HepG2 (cell line): ENCODE results near the gene HP1BP3. TPM values are rescaled to one million over a fixed set of nuclear protein-coding genes. Genes with fewer than 3 reads are reported as not detected.

ENCODE experiments used
- ATAC-seq: fragments of 200-7000 bp; cut with Tn5 transposase; 3 replicates; pipeline ENCODE4 v1.9.1; 2020; ENCODE audit warnings: mild to moderate bottlenecking, moderate library complexity
- BruUV-seq: library from RNA; stranded (reverse); fragments of 400-500 nt; replicated peaks from 2 replicates; lab custom pipeline; 2021; lab: Mats Ljungman, UMichigan
- CTCF ChIA-PET: fragments of 300-600 bp; formaldehyde crosslinking; extraction: SDS; loops from one replicate; lab custom pipeline; 2021; ENCODE audit warnings: low total read pairs, inconsistent platforms, low intra/inter-chr PET ratio; lab: Yijun Ruan, JAX
- POLR2A ChIA-PET: fragments of 350-600 bp; sonication (Branson Sonifier 250); formaldehyde crosslinking; loops from one replicate; lab custom pipeline; 2020; ENCODE audit warnings: antibody characterized with exemption, inconsistent platforms; lab: Yijun Ruan, JAX
- DNase-seq: peaks from one replicate; pipeline ENCODE4 v3.0.0-alpha.2; 2015; ENCODE audit warnings: low spot score
- FAIRE-seq: peaks from 3 replicates; lab custom pipeline; 2011; peaks lifted over from hg19 to GRCh38; lab: Jason Lieb, UNC
- H2AFZ ChIP-seq: one replicate; pipeline ENCODE4 v1.6.1; 2011; ENCODE audit warnings: low read length, inconsistent platforms
- H3K27ac ChIP-seq: fragments of 300-600 bp; 3 replicates; pipeline ENCODE4 v1.8.0; 2011; ENCODE audit warnings: mixed run types, mild to moderate bottlenecking, mixed read lengths, low read length, inconsistent platforms; ENCODE audit not compliant: insufficient read depth; ENCODE audit errors: extremely low read length
- H3K27me3 ChIP-seq, 2 experiments: fragments of 200-600 bp in 1 of 2; 2 replicates in 1 of 2; 3 replicates in 1 of 2; pipeline versions ENCODE4 v1.6.0 to v1.8.0; 2011; ENCODE audit warnings: low read length in 2 of 2, mild to moderate bottlenecking in 2 of 2, moderate library complexity in 2 of 2, inconsistent platforms in 1 of 2; ENCODE audit not compliant: insufficient read depth in 2 of 2, control insufficient read depth in 1 of 2
- H3K36me3 ChIP-seq, 2 experiments: fragments of 200-600 bp in 1 of 2; replicated peaks in 1 of 2; 2 replicates in 1 of 2; 3 replicates in 1 of 2; pipeline versions ENCODE4 v1.5.1 to v1.8.0; 2011; ENCODE audit warnings: low read length in 2 of 2, inconsistent platforms in 1 of 2; ENCODE audit not compliant: insufficient read depth in 2 of 2, control insufficient read depth in 1 of 2
- H3K4me1 ChIP-seq: 2 replicates; pipeline ENCODE4 v1.5.1; 2012; ENCODE audit warnings: low read length, inconsistent platforms; ENCODE audit not compliant: insufficient read depth
- H3K4me2 ChIP-seq: 2 replicates; pipeline ENCODE4 v1.6.0; 2011; ENCODE audit warnings: low read depth, low read length, inconsistent platforms
- H3K4me3 ChIP-seq, 3 experiments: fragments of 200-600 bp in 1 of 3; sonication (generic), shearing (Covaris generic) in 1 of 3; replicated peaks in 1 of 3; 2 replicates each; pipeline ENCODE4 v1.5.1; 2011 to 2016; ENCODE audit warnings: low read length in 3 of 3, inconsistent platforms in 2 of 3, low read depth in 2 of 3, mild to moderate bottlenecking in 2 of 3, control low read depth in 1 of 3, mixed read lengths in 1 of 3; ENCODE audit not compliant: insufficient read depth in 1 of 3
- H3K79me2 ChIP-seq: one replicate; pipeline ENCODE4 v1.6.1; 2011; ENCODE audit warnings: low read length, inconsistent platforms; ENCODE audit not compliant: insufficient read depth
- H3K9ac ChIP-seq: 2 replicates; pipeline ENCODE4 v1.6.0; 2011; ENCODE audit warnings: mild to moderate bottlenecking, low read depth, low read length, inconsistent platforms; ENCODE audit not compliant: insufficient read depth
- H3K9me3 ChIP-seq: 2 replicates; pipeline ENCODE4 v1.5.1; 2012; ENCODE audit warnings: mild to moderate bottlenecking, low read length
- H4K20me1 ChIP-seq: 2 replicates; pipeline ENCODE4 v1.6.0; 2011; ENCODE audit warnings: inconsistent platforms, mild to moderate bottlenecking, low read length, moderate library complexity; ENCODE audit not compliant: insufficient read depth
- MED1 ChIP-seq: sonication (generic); formaldehyde crosslinking; IDR thresholded peaks from 2 replicates; pipeline ENCODE4 v1.4.0; 2020; ENCODE audit warnings: missing genetic modification reagents
- MIER2 ChIP-seq: IDR thresholded peaks from 2 replicates; pipeline ENCODE4 v1.6.1; 2016; ENCODE audit warnings: missing biosample characterization, missing genetic modification reagents
- MNT ChIP-seq: fragments of 450-650 bp; IDR thresholded peaks from 2 replicates; pipeline ENCODE4 v1.6.1; 2016
- PRDM4 ChIP-seq: sonication (generic); formaldehyde crosslinking; IDR thresholded peaks from 2 replicates; pipeline ENCODE4 v1.9.0; 2021; ENCODE audit warnings: missing genetic modification reagents, borderline replicate concordance
- RAD51 ChIP-seq: fragments of 450-650 bp; IDR thresholded peaks from 2 replicates; pipeline ENCODE4 v1.6.1; 2016; ENCODE audit warnings: borderline replicate concordance
- SKI ChIP-seq: fragments of 450-650 bp; IDR thresholded peaks from one replicate; pipeline ENCODE4 v1.6.1; 2018; ENCODE audit warnings: mild to moderate bottlenecking; ENCODE audit not compliant: partially characterized antibody
- TCF7 ChIP-seq: sonication (generic); IDR thresholded peaks from 2 replicates; pipeline ENCODE4 v1.6.1; 2016; ENCODE audit warnings: antibody characterized with exemption, low read depth
- TOE1 ChIP-seq: sonication (generic); formaldehyde crosslinking; IDR thresholded peaks from 2 replicates; pipeline ENCODE4 v1.4.0; 2020; ENCODE audit warnings: mild to moderate bottlenecking, missing genetic modification reagents
- ZNF317 ChIP-seq: sonication (generic); formaldehyde crosslinking; IDR thresholded peaks from 2 replicates; pipeline ENCODE4 v1.5.0; 2020; ENCODE audit warnings: mild to moderate bottlenecking, missing genetic modification reagents
- ZNF503 ChIP-seq: sonication (generic); formaldehyde crosslinking; IDR thresholded peaks from 2 replicates; pipeline ENCODE4 v1.4.0; 2020; ENCODE audit warnings: missing genetic modification reagents
- ZNF512 ChIP-seq: sonication (generic); formaldehyde crosslinking; IDR thresholded peaks from 2 replicates; pipeline ENCODE4 v1.4.0; 2020; ENCODE audit warnings: mild to moderate bottlenecking, missing genetic modification reagents
- ZNF574 ChIP-seq: sonication (generic); formaldehyde crosslinking; IDR thresholded peaks from 2 replicates; pipeline ENCODE4 v1.4.0; 2020; ENCODE audit warnings: missing genetic modification reagents
- ZNF768 ChIP-seq: sonication (generic); formaldehyde crosslinking; IDR thresholded peaks from 2 replicates; pipeline ENCODE4 v1.4.0; 2020; ENCODE audit warnings: missing genetic modification reagents
- WGBS: methylation state at CpG from one replicate; pipeline ENCODE4 v1.1.6; 2017; ENCODE audit warnings: low lambda C conversion rate; 5-methylcytosine and 5-hydroxymethylcytosine counted together
- in situ Hi-C: cut with HindIII; loops from 2 replicates; pipeline ENCODE4 v1.10.0; 2017; ENCODE audit warnings: low pct_unique_long_range_greater_than_20kb; ENCODE audit not compliant: extremely low pct_ligation_motif_present
- intact Hi-C: fragments of 100-400 bp; cut with micrococcal nuclease; formaldehyde crosslinking; loops from one replicate; pipeline ENCODE4 v1.10.0; 2022; ENCODE audit not compliant: unreplicated experiment
- polyA plus RNA-seq, 8 experiments: library from polyadenylated mRNA; depleted of rRNA in 3 of 8; stranded (reverse) in 7 of 8; unstranded in 1 of 8; fragments of >200 nt; fragmentation: Illumina TruSeq in 4 of 8; extraction: Trizol in 4 of 8; gene quantifications; 2 replicates each; pipeline versions ENCODE4 v1.2.1 to v1.2.3, GENCODE V29; 2011 to 2016; ENCODE audit warnings: low read depth in 4 of 8, missing spikeins in 1 of 8, mixed read lengths in 1 of 8; ENCODE audit not compliant: insufficient read depth in 1 of 8
- total RNA-seq, 5 experiments: library from RNA; depleted of rRNA; stranded (reverse); fragments of >200 nt; fragmentation: Illumina TruSeq; extraction: Trizol; gene quantifications; 2 replicates each; pipeline ENCODE4 v1.2.3, GENCODE V29; 2016; ENCODE audit warnings: low read depth in 1 of 5

Gene HP1BP3
- total and polyA plus RNA-seq, 2 of the 13 experiments (the other 11 are each of a cell fraction or from before 2014, with no cell fraction given): 98.5 to 137 TPM

GRCh38 chr1:20711285-20712214, 75.6 kb downstream of the HP1BP3 start:
- no peak overlapping the region for H2AFZ ChIP-seq
- H3K4me3 ChIP-seq: no peak overlapping the region
- ATAC-seq (no peak), FAIRE-seq (no peak), DNase-seq (no peak)
- H3K4me2 ChIP-seq: no peak overlapping the region
- H3K79me2 ChIP-seq: no peaks in the 10 kb centered on the region
- no peak overlapping the region for H3K27ac ChIP-seq
- in situ Hi-C loops (no loop called here), intact Hi-C loops (no loop called here)
- no TSS peak for BruUV-seq
- H3K9ac ChIP-seq: no peak overlapping the region
- peaks cover 0 to 7% of the 10 kb centered on the region in 2 experiments; a peak in 2 of 5 replicates for H3K27me3 ChIP-seq
- no peaks in the 10 kb centered on the region for H4K20me1 ChIP-seq
- 41% methylated on average over 16 of the region's 29 CpGs for WGBS
- peaks cover 21% of the 10 kb centered on the region for H3K4me1 ChIP-seq
- no peaks in the 10 kb centered on the region for H3K9me3 ChIP-seq
- CTCF ChIA-PET: no interaction called here
- H3K36me3 ChIP-seq: no peaks in the 10 kb centered on the region
- POLR2A ChIA-PET: no interaction called here
- TF ChIP-seq TCF7 (no peak), MED1 (CRISPR knock-in tag) (no peak), ZNF503 (CRISPR knock-in tag) (no peak), RAD51 (no peak), SKI (no peak), ZNF768 (CRISPR knock-in tag) (no peak), TOE1 (CRISPR knock-in tag) (no peak), PRDM4 (no peak), ZNF512 (CRISPR knock-in tag) (no peak), MNT (no peak), ZNF574 (no peak), MIER2 (no peak), ZNF317 (no peak)
